Measurements from ENCODE around the gene ANTXR1. TPM values are rescaled to one million over a fixed set of nuclear protein-coding genes. Genes with fewer than 3 reads are reported as not detected.

The ANTXR1 gene
- total and polyA plus RNA-seq, 2 of the 8 experiments (the other 6 are each of a cell fraction or from before 2014, with no cell fraction given): 15.8 to 44.3 TPM

DNA sequence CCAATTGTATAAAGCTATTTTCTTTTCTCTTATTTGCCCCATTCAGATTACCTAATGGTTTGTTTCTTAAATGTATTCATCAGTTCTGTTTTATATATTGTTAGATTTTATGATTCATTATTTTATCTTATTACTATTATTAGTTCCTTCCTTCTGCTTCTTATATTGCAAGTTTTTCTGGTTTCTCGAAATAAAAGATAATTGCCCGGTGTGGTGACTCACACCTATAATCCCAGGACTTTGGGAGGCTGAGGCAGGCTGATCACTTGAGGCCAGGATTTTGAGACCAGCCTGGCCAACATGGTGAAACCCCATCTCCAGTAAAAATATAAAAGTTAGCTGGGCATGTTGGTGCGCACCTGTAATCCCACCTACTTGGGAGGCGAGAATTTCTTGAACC, 37.8 kb downstream of the ANTXR1 start:
- H3K56ac ChIP-seq (replicated peaks; ENCODE audit: insufficient read length, low read depth, low read length): no peak overlapping the region
- no peaks in the 10 kb centered on the region; the same call in 1 of the 2 replicates for H3K79me1 ChIP-seq (ENCODE audit: low read depth, low read length)
- no peak overlapping the region for H2AFZ ChIP-seq (ENCODE audit: low read length)
- H3K23ac ChIP-seq (ENCODE audit: insufficient read length): no peak overlapping the region
- H3K4me2 ChIP-seq (ENCODE audit: insufficient read depth in 1 of 2, low read depth in 2 of 2, low read length in 2 of 2): no peak overlapping the region
- no peak overlapping the region for H2BK20ac ChIP-seq (ENCODE audit: low read length)
- 99% methylated on average over 4 of the region's 4 CpGs; no CpG with 5 or more reads in 1 of the 2 experiments for WGBS, 2 experiments (ENCODE audit: extremely low coverage in 1 of 2, insufficient coverage in 1 of 2, insufficient read length in 1 of 2, insufficient replicate concordance in 2 of 2, low coverage in 1 of 2, low lambda C conversion rate in 2 of 2, missing lambda C conversion rate in 1 of 2)
- H3K9me3 ChIP-seq (ENCODE audit: insufficient read depth in 2 of 2, low read depth in 1 of 2, low read length in 1 of 2): no peaks in the 10 kb centered on the region
- peaks cover 0 to 3% (median 0%) of the 10 kb centered on the region in 4 experiments; a peak in 2 of 8 replicates for H3K36me3 ChIP-seq (ENCODE audit: control insufficient read depth in 2 of 4, insufficient read depth in 4 of 4, low read length in 3 of 4)
- no peak overlapping the region for H2BK12ac ChIP-seq (ENCODE audit: low read depth, low read length)
- ChIA-PET POLR2A (ENCODE audit: partially characterized antibody) (no interaction called here), CTCF (ENCODE audit: partially characterized antibody) (interaction anchor here (0.6 to 2.0 kb wide), 3 partner anchors 43 to 555 kb away, joined by 3 to 4 read pairs (median 3); no protein-coding TSS in a partner anchor)
- no peak overlapping the region for H4K91ac ChIP-seq (replicated peaks; ENCODE audit: insufficient read length, low read length)
- no peak overlapping the region for H2BK15ac ChIP-seq (ENCODE audit: low read length)
- no peak overlapping the region for H3K27ac ChIP-seq (ENCODE audit: low read depth, low read length)
- no peaks in the 10 kb centered on the region for H3K4me1 ChIP-seq (replicated peaks in 1 of 4; ENCODE audit: control insufficient read depth in 3 of 4, insufficient read depth in 4 of 4, low read length in 3 of 4)
- no peak overlapping the region for H2AK5ac ChIP-seq (ENCODE audit: low read depth, low read length)
- no peak overlapping the region for H3K4ac ChIP-seq (replicated peaks; ENCODE audit: insufficient read length, low read depth, low read length)
- no peak overlapping the region for H4K8ac ChIP-seq (ENCODE audit: extremely low read depth, insufficient read depth, low read length)
- H3K4me3 ChIP-seq (ENCODE audit: extremely low read depth in 1 of 4, insufficient read depth in 2 of 4, low read depth in 3 of 4, low read length in 4 of 4): no peak overlapping the region
- H3K23me2 ChIP-seq (ENCODE audit: low read depth, low read length): no peaks in the 10 kb centered on the region
- no peak overlapping the region for H2BK120ac ChIP-seq (replicated peaks; ENCODE audit: low read depth, low read length)
- peaks cover 3% of the 10 kb centered on the region in 2 experiments for H4K20me1 ChIP-seq (replicated peaks in 1 of 2; ENCODE audit: control insufficient read depth in 1 of 2, insufficient read depth in 2 of 2, low read length in 2 of 2)
- no peak for FAIRE-seq
- H2BK5ac ChIP-seq (ENCODE audit: low read depth, low read length): no peak overlapping the region
- no peak for DNase-seq (ENCODE audit: low read depth in 1 of 2, low spot score in 2 of 2)
- no peak overlapping the region for H3K18ac ChIP-seq (ENCODE audit: extremely low read depth, low read length)
- H4K5ac ChIP-seq (ENCODE audit: insufficient read length, low read depth, low read length): no peak overlapping the region
- no peaks in the 10 kb centered on the region for H3K27me3 ChIP-seq (replicated peaks in 1 of 4; ENCODE audit: control insufficient read depth in 3 of 4, extremely low read depth in 1 of 4, insufficient read depth in 3 of 4, low read length in 3 of 4)
- H3K79me2 ChIP-seq (ENCODE audit: control insufficient read depth in 1 of 2, insufficient read depth in 2 of 2, low read length in 2 of 2): no peaks in the 10 kb centered on the region
- no peak overlapping the region for H3K14ac ChIP-seq (ENCODE audit: insufficient read length)
- H3K9ac ChIP-seq (replicated peaks in 1 of 4; ENCODE audit: extremely low read depth in 1 of 4, low read depth in 3 of 4, low read length in 3 of 4): no peak overlapping the region
- TF ChIP-seq BCL11A (IDR thresholded peaks at IDR 0.05; ENCODE audit: low read depth in 2 of 2, low read length in 2 of 2): no peak
- TF ChIP-seq TCF12 (IDR thresholded peaks at IDR 0.05; ENCODE audit: low read depth, low read length): no peak
- TF ChIP-seq, protein P1, sequence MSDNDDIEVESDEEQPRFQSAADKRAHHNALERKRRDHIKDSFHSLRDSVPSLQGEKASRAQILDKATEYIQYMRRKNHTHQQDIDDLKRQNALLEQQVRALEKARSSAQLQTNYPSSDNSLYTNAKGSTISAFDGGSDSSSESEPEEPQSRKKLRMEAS (IDR thresholded peaks at IDR 0.05): no peak
- no peak for TF ChIP-seq FOSL1 (IDR thresholded peaks at IDR 0.05; ENCODE audit: insufficient read depth, low read depth, low read length)
- TF ChIP-seq YY1 (IDR thresholded peaks at IDR 0.05; ENCODE audit: low read depth, low read length): no peak
- TF ChIP-seq TBP (IDR thresholded peaks at IDR 0.05; ENCODE audit: low read depth, low read length): no peak
- TF ChIP-seq EZH2 (IDR thresholded peaks at IDR 0.05; ENCODE audit: low read depth, low read length, severe bottlenecking): no peak
- TF ChIP-seq CBX8 (IDR thresholded peaks at IDR 0.05; ENCODE audit: borderline replicate concordance, low read depth, low read length): no peak
- no peak for TF ChIP-seq CTBP2 (IDR thresholded peaks at IDR 0.05; ENCODE audit: borderline replicate concordance, insufficient read depth, insufficient read length, low read length)
- no peak for TF ChIP-seq CREB1 (IDR thresholded peaks at IDR 0.05)
- no peak for TF ChIP-seq RXRA (IDR thresholded peaks at IDR 0.05; ENCODE audit: insufficient read depth, low read depth, low read length)
- TF ChIP-seq NRF1 (IDR thresholded peaks at IDR 0.05; ENCODE audit: low read depth, low read length): no peak
- TF ChIP-seq, protein P2, sequence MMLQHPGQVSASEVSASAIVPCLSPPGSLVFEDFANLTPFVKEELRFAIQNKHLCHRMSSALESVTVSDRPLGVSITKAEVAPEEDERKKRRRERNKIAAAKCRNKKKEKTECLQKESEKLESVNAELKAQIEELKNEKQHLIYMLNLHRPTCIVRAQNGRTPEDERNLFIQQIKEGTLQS (IDR thresholded peaks at IDR 0.05; ENCODE audit: insufficient read depth, low read depth, low read length): no peak
- no peak for TF ChIP-seq BACH1 (IDR thresholded peaks at IDR 0.05; ENCODE audit: low read length)
- TF ChIP-seq CHD2 (IDR thresholded peaks at IDR 0.05; ENCODE audit: low read length): no peak

Measured in H1 (cell line).